IMR-90 (cell line): ENCODE results near the gene RAD51B. TPM values are rescaled to one million over a fixed set of nuclear protein-coding genes. Genes with fewer than 3 reads are reported as not detected.

Experiments
- ATAC-seq: fragments of 200-7000 bp; cut with Tn5 transposase; 2 replicates; pipeline ENCODE4 v1.9.1; 2020; ENCODE audit warnings: low read depth, mild to moderate bottlenecking, moderate library complexity
- BruUV-seq: library from RNA; stranded (reverse); fragments of 400-500 nt; replicated peaks from 2 replicates; lab custom pipeline; 2021; lab: Mats Ljungman, UMichigan
- CTCF ChIA-PET: fragments of 300-600 bp; formaldehyde crosslinking; extraction: SDS; loops from one replicate; lab custom pipeline; 2021; ENCODE audit warnings: antibody characterized with exemption; lab: Yijun Ruan, JAX
- POLR2A ChIA-PET: fragments of 300-600 bp; sonication (Branson Sonifier 250); formaldehyde crosslinking; loops from one replicate; lab custom pipeline; 2022; ENCODE audit warnings: antibody characterized with exemption; ENCODE audit not compliant: unreplicated experiment; lab: Charles Lee
- DNase-seq: peaks from one replicate; pipeline ENCODE4 v3.0.0; 2013
- H2AFZ ChIP-seq: replicated peaks from 2 replicates; pipeline ENCODE3; 2013; ENCODE audit warnings: low read length, mild to moderate bottlenecking; ENCODE audit not compliant: poor library complexity
- H2AK5ac ChIP-seq: 2 replicates; pipeline ENCODE4 v1.6.1; 2013; ENCODE audit warnings: low read depth, low read length, inconsistent platforms
- H2AK9ac ChIP-seq: replicated peaks from 2 replicates; pipeline ENCODE3; 2013; ENCODE audit warnings: mild to moderate bottlenecking, low read depth, low read length, moderate library complexity; ENCODE audit not compliant: poor library complexity
- H2BK120ac ChIP-seq: 2 replicates; pipeline ENCODE4 v1.6.1; 2013; ENCODE audit warnings: low read depth, low read length, inconsistent platforms
- H2BK15ac ChIP-seq: 3 replicates; pipeline ENCODE4 v1.6.1; 2013; ENCODE audit warnings: low read depth, low read length, inconsistent platforms
- H2BK20ac ChIP-seq: 2 replicates; pipeline ENCODE4 v1.6.1; 2013; ENCODE audit warnings: low read depth, mild to moderate bottlenecking, inconsistent platforms, low read length, moderate library complexity
- H2BK5ac ChIP-seq: 2 replicates; pipeline ENCODE4 v1.6.1; 2013; ENCODE audit warnings: mild to moderate bottlenecking, low read depth, low read length, inconsistent platforms; ENCODE audit not compliant: poor library complexity, severe bottlenecking
- H3K14ac ChIP-seq: replicated peaks from 2 replicates; pipeline ENCODE4 v1.6.1; 2013; ENCODE audit warnings: low read depth, low read length, inconsistent platforms
- H3K18ac ChIP-seq: 2 replicates; pipeline ENCODE4 v1.6.1; 2013; ENCODE audit warnings: low read depth, low read length, control low read depth
- H3K23ac ChIP-seq: 2 replicates; pipeline ENCODE4 v1.6.1; 2013; ENCODE audit warnings: low read depth, low read length, inconsistent platforms
- H3K27ac ChIP-seq: 2 replicates; pipeline ENCODE4 v1.5.1; 2013; ENCODE audit warnings: mild to moderate bottlenecking, control low read depth, low read length; ENCODE audit not compliant: insufficient read depth
- H3K27me3 ChIP-seq: 2 replicates; pipeline ENCODE4 v1.6.1; 2013; ENCODE audit warnings: low read length; ENCODE audit not compliant: control insufficient read depth, insufficient read depth
- H3K36me3 ChIP-seq: 2 replicates; pipeline ENCODE4 v1.6.1; 2013; ENCODE audit warnings: low read length, mixed read lengths; ENCODE audit not compliant: control insufficient read depth, insufficient read depth
- H3K4ac ChIP-seq: 2 replicates; pipeline ENCODE4 v1.6.1; 2013; ENCODE audit warnings: low read depth, low read length, inconsistent platforms
- H3K4me1 ChIP-seq: 2 replicates; pipeline ENCODE4 v1.6.1; 2013; ENCODE audit warnings: low read length, mixed read lengths; ENCODE audit not compliant: control insufficient read depth, insufficient read depth
- H3K4me2 ChIP-seq: 2 replicates; pipeline ENCODE4 v1.6.1; 2013; ENCODE audit warnings: low read depth, mild to moderate bottlenecking, control low read depth, low read length, moderate library complexity
- H3K4me3 ChIP-seq: 2 replicates; pipeline ENCODE4 v1.5.1; 2013; ENCODE audit warnings: low read depth, mild to moderate bottlenecking, control low read depth, low read length, moderate library complexity; ENCODE audit not compliant: insufficient read depth
- H3K56ac ChIP-seq: 2 replicates; pipeline ENCODE4 v1.6.1; 2013; ENCODE audit warnings: low read length, inconsistent platforms; ENCODE audit not compliant: insufficient read depth; ENCODE audit errors: extremely low read depth
- H3K79me1 ChIP-seq, 2 experiments: 2 replicates each; pipeline ENCODE4 v1.6.1; 2013; ENCODE audit warnings: low read length in 2 of 2, inconsistent platforms in 1 of 2, low read depth in 1 of 2
- H3K9ac ChIP-seq: 2 replicates; pipeline ENCODE4 v1.6.1; 2013; ENCODE audit warnings: low read depth, low read length, control low read depth
- H3K9me1 ChIP-seq: 2 replicates; pipeline ENCODE4 v1.6.1; 2013; ENCODE audit warnings: low read length, inconsistent platforms; ENCODE audit not compliant: insufficient read depth
- H3K9me3 ChIP-seq: 2 replicates; pipeline ENCODE4 v1.6.1; 2013; ENCODE audit warnings: low read length; ENCODE audit not compliant: control insufficient read depth, insufficient read depth
- H4K20me1 ChIP-seq: 2 replicates; pipeline ENCODE4 v1.6.1; 2013; ENCODE audit warnings: low read length, inconsistent platforms; ENCODE audit not compliant: insufficient read depth
- H4K5ac ChIP-seq: 2 replicates; pipeline ENCODE4 v1.6.1; 2013; ENCODE audit warnings: mild to moderate bottlenecking, low read depth, low read length, control low read depth
- H4K8ac ChIP-seq, 2 experiments: 2 replicates each; pipeline ENCODE4 v1.6.1; 2013; ENCODE audit warnings: low read depth in 2 of 2, low read length in 2 of 2, control low read depth in 1 of 2, inconsistent platforms in 1 of 2
- H4K91ac ChIP-seq: 2 replicates; pipeline ENCODE4 v1.6.1; 2013; ENCODE audit warnings: low read depth, low read length, inconsistent platforms; ENCODE audit not compliant: insufficient read depth
- CEBPB ChIP-seq: IDR thresholded peaks from 2 replicates; pipeline ENCODE4 v1.6.1; 2012; ENCODE audit warnings: low read depth, low read length, improper control_type of control experiment
- RFX5 ChIP-seq: IDR thresholded peaks from 2 replicates; pipeline ENCODE4 v1.8.0; 2012; ENCODE audit warnings: low read depth, mild to moderate bottlenecking, low read length, moderate library complexity
- SMC3 ChIP-seq: fragments of 150-350 bp; IDR thresholded peaks from 2 replicates; pipeline ENCODE4 v1.6.1; 2016; ENCODE audit warnings: low read depth, mild to moderate bottlenecking, antibody characterized with exemption, low read length, moderate library complexity
- WGBS, 2 experiments: methylation state at CpG; one replicate each; pipeline versions ENCODE4 v1.1.5 to v1.1.7; 2013; ENCODE audit warnings: missing lambda C conversion rate in 2 of 2; ENCODE audit not compliant: insufficient read length in 1 of 2; ENCODE audit errors: extremely low coverage in 2 of 2; 5-methylcytosine and 5-hydroxymethylcytosine counted together
- dilution Hi-C: fragments of 300-500 bp; cut with HindIII; formaldehyde crosslinking; loops from one replicate; pipeline ENCODE4 v1.14.3; 2018; ENCODE audit warnings: low sequenced_read_pairs; ENCODE audit not compliant: unreplicated experiment
- in situ Hi-C: fragments of 300-500 bp; cut with MboI; formaldehyde crosslinking; loops from 3 replicates; pipeline ENCODE4 v1.14.3; 2019; ENCODE audit warnings: low sequenced_read_pairs, inconsistent platforms, mixed read lengths
- intact Hi-C: fragments of 100-400 bp; cut with micrococcal nuclease; formaldehyde crosslinking; loops from 2 replicates; pipeline ENCODE4 v1.10.0; 2022
- polyA plus RNA-seq, 3 experiments: library from polyadenylated mRNA; depleted of rRNA; stranded (reverse); fragments of >200 nt; gene quantifications; 2 replicates each; pipeline ENCODE4 v1.2.3, GENCODE V29; 2012; ENCODE audit warnings: low replicate concordance in 1 of 3
- total RNA-seq: library from RNA; depleted of rRNA; stranded (reverse); fragments of >200 nt; gene quantifications from 2 replicates; pipeline ENCODE4 v1.2.3, GENCODE V29; 2012

RAD51B gene
- total and polyA plus RNA-seq, 2 of the 4 experiments (the other 2 are of a cell fraction) = 5.1 to 18.8 TPM

GRCh38 chr14:68450391-68451120 lies 631.0 kb downstream of the RAD51B start:
- Histone ChIP-seq H2AK5ac (no peak overlapping the region; the same call in 1 of the 2 replicates), H3K79me1 (no peaks in the 10 kb centered on the region), H4K91ac (no peak overlapping the region), H3K9ac (no peak overlapping the region), H3K4me1 (peaks cover 13% of the 10 kb centered on the region), H3K14ac (no peak overlapping the region), H3K27me3 (no peaks in the 10 kb centered on the region), H3K4ac (no peak overlapping the region), H3K18ac (no peak overlapping the region), H4K8ac (no peak overlapping the region), H3K36me3 (no peaks in the 10 kb centered on the region), H2AK9ac (no peak overlapping the region), H3K56ac (no peak overlapping the region), H2BK5ac (no peak overlapping the region), H4K5ac (no peak overlapping the region), H3K27ac (no peak overlapping the region), H3K9me1 (no peaks in the 10 kb centered on the region), H2BK120ac (no peak overlapping the region), H2AFZ (no peak overlapping the region), H3K4me2 (no peak overlapping the region), H2BK20ac (no peak overlapping the region), H3K23ac (no peak overlapping the region), H4K20me1 (no peaks in the 10 kb centered on the region), H3K9me3 (peaks cover 3% of the 10 kb centered on the region; the same call in 1 of the 2 replicates), H3K4me3 (no peak overlapping the region), H2BK15ac (no peak overlapping the region)
- TF ChIP-seq RFX5 (no peak), CEBPB (no peak), SMC3 (no peak)
- CTCF ChIA-PET = no interaction called here
- BruUV-seq = no TSS peak
- in situ Hi-C loops = no loop called here
- 100% methylated on average over 2 of the region's 11 CpGs; no CpG with 5 or more reads in 1 of the 2 experiments for WGBS, 2 experiments
- DNase-seq = no peak
- POLR2A ChIA-PET = no interaction called here
- ATAC-seq = no peak; the same call in 1 of the 2 replicates
- dilution Hi-C loops = no loop called here
- intact Hi-C loops = loop anchor here (10.0 kb wide), 1 partner anchor 214 kb away; no protein-coding TSS in a partner anchor
